Measurements from ENCODE around the gene PHRF1. TPM values are rescaled to one million over a fixed set of nuclear protein-coding genes. Genes with fewer than 3 reads are reported as not detected.

Gene PHRF1
- total and polyA plus RNA-seq, 4 donors: 2.4 to 25.2 (median 18.8) TPM

GRCh38 chr11:555780-556661 lies 20.2 kb upstream of the PHRF1 start:
- no peak for TF ChIP-seq RXRA (IDR thresholded peaks at IDR 0.05)
- no peak for TF ChIP-seq GABPA (IDR thresholded peaks at IDR 0.05 in 1 of 2, conservative IDR thresholded peaks at IDR 0.05 in 1 of 2)
- no peak for TF ChIP-seq JUND (IDR thresholded peaks at IDR 0.05)
- no peak for TF ChIP-seq HNF4A (conservative IDR thresholded peaks at IDR 0.05)
- no peak for TF ChIP-seq YY1 (IDR thresholded peaks at IDR 0.05)
- no peak for TF ChIP-seq NR2F2 (IDR thresholded peaks at IDR 0.05)
- TF ChIP-seq, protein P1, sequence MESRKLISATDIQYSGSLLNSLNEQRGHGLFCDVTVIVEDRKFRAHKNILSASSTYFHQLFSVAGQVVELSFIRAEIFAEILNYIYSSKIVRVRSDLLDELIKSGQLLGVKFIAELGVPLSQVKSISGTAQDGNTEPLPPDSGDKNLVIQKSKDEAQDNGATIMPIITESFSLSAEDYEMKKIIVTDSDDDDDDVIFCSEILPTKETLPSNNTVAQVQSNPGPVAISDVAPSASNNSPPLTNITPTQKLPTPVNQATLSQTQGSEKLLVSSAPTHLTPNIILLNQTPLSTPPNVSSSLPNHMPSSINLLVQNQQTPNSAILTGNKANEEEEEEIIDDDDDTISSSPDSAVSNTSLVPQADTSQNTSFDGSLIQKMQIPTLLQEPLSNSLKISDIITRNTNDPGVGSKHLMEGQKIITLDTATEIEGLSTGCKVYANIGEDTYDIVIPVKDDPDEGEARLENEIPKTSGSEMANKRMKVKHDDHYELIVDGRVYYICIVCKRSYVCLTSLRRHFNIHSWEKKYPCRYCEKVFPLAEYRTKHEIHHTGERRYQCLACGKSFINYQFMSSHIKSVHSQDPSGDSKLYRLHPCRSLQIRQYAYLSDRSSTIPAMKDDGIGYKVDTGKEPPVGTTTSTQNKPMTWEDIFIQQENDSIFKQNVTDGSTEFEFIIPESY (IDR thresholded peaks at IDR 0.05): no peak
- TF ChIP-seq, protein P2, sequence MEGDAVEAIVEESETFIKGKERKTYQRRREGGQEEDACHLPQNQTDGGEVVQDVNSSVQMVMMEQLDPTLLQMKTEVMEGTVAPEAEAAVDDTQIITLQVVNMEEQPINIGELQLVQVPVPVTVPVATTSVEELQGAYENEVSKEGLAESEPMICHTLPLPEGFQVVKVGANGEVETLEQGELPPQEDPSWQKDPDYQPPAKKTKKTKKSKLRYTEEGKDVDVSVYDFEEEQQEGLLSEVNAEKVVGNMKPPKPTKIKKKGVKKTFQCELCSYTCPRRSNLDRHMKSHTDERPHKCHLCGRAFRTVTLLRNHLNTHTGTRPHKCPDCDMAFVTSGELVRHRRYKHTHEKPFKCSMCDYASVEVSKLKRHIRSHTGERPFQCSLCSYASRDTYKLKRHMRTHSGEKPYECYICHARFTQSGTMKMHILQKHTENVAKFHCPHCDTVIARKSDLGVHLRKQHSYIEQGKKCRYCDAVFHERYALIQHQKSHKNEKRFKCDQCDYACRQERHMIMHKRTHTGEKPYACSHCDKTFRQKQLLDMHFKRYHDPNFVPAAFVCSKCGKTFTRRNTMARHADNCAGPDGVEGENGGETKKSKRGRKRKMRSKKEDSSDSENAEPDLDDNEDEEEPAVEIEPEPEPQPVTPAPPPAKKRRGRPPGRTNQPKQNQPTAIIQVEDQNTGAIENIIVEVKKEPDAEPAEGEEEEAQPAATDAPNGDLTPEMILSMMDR (IDR thresholded peaks at IDR 0.05; ENCODE audit: low read depth, low read length, missing input control): no peak
- TF ChIP-seq FOXA2 (IDR thresholded peaks at IDR 0.05): no peak
- H3K4me1 ChIP-seq (ENCODE audit: control insufficient read depth in 4 of 4, insufficient read depth in 4 of 4, low read length in 3 of 4): peaks cover 14 to 34% (median 22%) of the 10 kb centered on the region in 4 donors
- no peaks in the 10 kb centered on the region for H3K27me3 ChIP-seq (ENCODE audit: control insufficient read depth in 4 of 4, insufficient read depth in 4 of 4, low read length in 3 of 4)
- no peaks in the 10 kb centered on the region for H3K9me3 ChIP-seq (ENCODE audit: control insufficient read depth in 4 of 4, low read length in 3 of 4)
- no peak overlapping the region for H3K4me3 ChIP-seq (ENCODE audit: low read depth in 1 of 3, low read length in 3 of 3)
- DNase-seq (ENCODE audit: low spot score): no peak
- H3K27ac ChIP-seq (ENCODE audit: low read depth in 1 of 2, low read length in 2 of 2): no peak overlapping the region
- 44% methylated on average over 104 of the region's 104 CpGs for WGBS
- H3K9ac ChIP-seq (ENCODE audit: low read depth in 1 of 2, low read length in 2 of 2): no peak overlapping the region
- no peaks in the 10 kb centered on the region for H3K36me3 ChIP-seq (ENCODE audit: control insufficient read depth in 4 of 4, insufficient read depth in 3 of 4, low read depth in 1 of 4, low read length in 3 of 4)

- Histone ChIP-seq H3K27ac (ENCODE audit: low read depth in 1 of 2, low read length in 2 of 2) (no peak overlapping the region), H3K9ac (ENCODE audit: low read depth in 1 of 2, low read length in 2 of 2) (no peak overlapping the region), H3K4me3 (ENCODE audit: low read depth in 1 of 3, low read length in 3 of 3) (no peak overlapping the region), H3K9me3 (ENCODE audit: control insufficient read depth in 4 of 4, low read length in 3 of 4) (no peaks in the 10 kb centered on the region), H3K4me1 (ENCODE audit: control insufficient read depth in 4 of 4, insufficient read depth in 4 of 4, low read length in 3 of 4) (peaks cover 16 to 37% (median 24%) of the 10 kb centered on the region in 4 donors), H3K36me3 (ENCODE audit: control insufficient read depth in 4 of 4, insufficient read depth in 3 of 4, low read depth in 1 of 4, low read length in 3 of 4) (no peaks in the 10 kb centered on the region), H3K27me3 (ENCODE audit: control insufficient read depth in 4 of 4, insufficient read depth in 4 of 4, low read length in 3 of 4) (no peaks in the 10 kb centered on the region)
- no peak for DNase-seq (ENCODE audit: low spot score)
- WGBS: 88% methylated on average over 22 of the region's 22 CpGs
- TF ChIP-seq GABPA (IDR thresholded peaks at IDR 0.05 in 1 of 2, conservative IDR thresholded peaks at IDR 0.05 in 1 of 2) (no peak), REST (IDR thresholded peaks at IDR 0.05) (no peak), FOXA2 (IDR thresholded peaks at IDR 0.05) (no peak)
Observed at GRCh38 chr11:556662-557256, 19.5 kb upstream of the PHRF1 start.
